ELR (cell line): ENCODE results near the gene TEX14.
"Not testable (repeated sequence)": the region's sequence is repeated elsewhere in the genome, so short reads cannot be mapped to it uniquely, and the experiment has no call there.

Source experiments
- DNase-seq: peaks from one replicate; pipeline ENCODE4 v3.0.0-alpha.2; 2015; ENCODE audit warnings: low read depth

TEX14 gene

GRCh38 chr17:58691701-58692238 is at the start of gene TEX14:
Gene TEX14, minus strand, starts transcription at chr17:58692045. Its CDS starts 40,044 bp downstream, at chr17:58652001.
- no peak for DNase-seq

- DNase-seq, result peak; percentile 66
Measured at GRCh38 chr17:58741121-58741625, 49.3 kb upstream of the TEX14 start.

GRCh38 chr17:58734811-58735210 is 43.0 kb upstream of the TEX14 start:
- DNase-seq, result no peak

GRCh38 chr17:58734040-58734439 is 42.2 kb upstream of the TEX14 start:
- DNase-seq, result no peak

GRCh38 chr17:58730937-58731336 is 39.1 kb upstream of the TEX14 start:
- DNase-seq, result no peak

GRCh38 chr17:58728798-58729197 is 37.0 kb upstream of the TEX14 start:
- no peak for DNase-seq

- DNase-seq, result no peak
Measured at GRCh38 chr17:58722696-58723095, 30.9 kb upstream of the TEX14 start.

GRCh38 chr17:58722274-58722673 is 30.4 kb upstream of the TEX14 start:
- DNase-seq, result no peak

GRCh38 chr17:58710948-58711552 is 19.2 kb upstream of the TEX14 start:
- DNase-seq, result peak; percentile 81

- DNase-seq, result no peak
Measured at GRCh38 chr17:58706351-58707140, 14.7 kb upstream of the TEX14 start.

GRCh38 chr17:58703916-58704286 is 12.1 kb upstream of the TEX14 start:
- no peak for DNase-seq

- DNase-seq, result peak; percentile 77
Measured at GRCh38 chr17:58703137-58703915, 11.5 kb upstream of the TEX14 start.

- DNase-seq, result no peak
Measured at GRCh38 chr17:58702708-58703107, 10.9 kb upstream of the TEX14 start.

GRCh38 chr17:58702045-58702476 is 10.2 kb upstream of the TEX14 start:
- DNase-seq, result no peak

GRCh38 chr17:58699771-58700170 is 7.9 kb upstream of the TEX14 start:
- DNase-seq, result no peak

- DNase-seq, result no peak
Measured at GRCh38 chr17:58694826-58695225, 3.0 kb upstream of the TEX14 start.

GRCh38 chr17:58694302-58694701 is 2.5 kb upstream of the TEX14 start:
- no peak for DNase-seq

GRCh38 chr17:58693751-58694150 is 1.9 kb upstream of the TEX14 start:
- no peak for DNase-seq

- DNase-seq, result peak; percentile 20
Measured at GRCh38 chr17:58693208-58693607, 1.4 kb upstream of the TEX14 start.

GRCh38 chr17:58692239-58693055 is 602 bp upstream of the TEX14 start, which contains the start of gene RAD51C:
Gene RAD51C, plus strand, starts transcription at chr17:58692602. Its CDS starts 42 bp downstream, at chr17:58692644.
- DNase-seq, result peak; percentile 92

GRCh38 chr17:58690033-58690432 is 1.8 kb downstream of the TEX14 start:
- not testable (repeated sequence) for DNase-seq
